Mesothelial cell of epicardium (in vitro differentiated cells): Measurements from ENCODE around the gene ARHGEF17. TPM values are rescaled to one million over a fixed set of nuclear protein-coding genes. Genes with fewer than 3 reads are reported as not detected.

Experiments used
- DNase-seq, 2 experiments: peaks; one replicate each; pipeline ENCODE4 v3.0.0; 2021; ENCODE audit warnings: low spot score in 2 of 2; ENCODE audit not compliant: unreplicated experiment in 2 of 2
- H3K27ac Mint-ChIP-seq: 2 replicates; pipeline ENCODE4 v1.8.0; 2021; ENCODE audit warnings: mixed read lengths
- H3K27me3 Mint-ChIP-seq: 2 replicates; pipeline ENCODE4 v1.8.0; 2021; ENCODE audit warnings: low read depth, mixed read lengths
- H3K36me3 Mint-ChIP-seq: 2 replicates; pipeline ENCODE4 v1.8.0; 2021; ENCODE audit warnings: mixed read lengths
- H3K4me1 Mint-ChIP-seq: 2 replicates; pipeline ENCODE4 v1.8.0; 2021; ENCODE audit warnings: mixed read lengths
- H3K4me3 Mint-ChIP-seq: 2 replicates; pipeline ENCODE4 v1.8.0; 2021; ENCODE audit warnings: mild to moderate bottlenecking, moderate library complexity, mixed read lengths
- H3K9me3 Mint-ChIP-seq: 2 replicates; pipeline ENCODE4 v1.8.0; 2021; ENCODE audit warnings: mixed read lengths
- total RNA-seq: library from RNA; stranded (reverse); gene quantifications from 3 replicates; pipeline ENCODE4 v1.2.1, GENCODE V29; 2021
- TF ChIP-seq, protein P1 (sequence below): fragments of 200-600 bp; sonication (generic); IDR thresholded peaks from one replicate; pipeline ENCODE4 v1.5.0; 2021; ENCODE audit warnings: antibody characterized with exemption; ENCODE audit not compliant: unreplicated experiment

ARHGEF17 gene
- total RNA-seq, 1 donor from 2014 or later: 150 TPM

DNA sequence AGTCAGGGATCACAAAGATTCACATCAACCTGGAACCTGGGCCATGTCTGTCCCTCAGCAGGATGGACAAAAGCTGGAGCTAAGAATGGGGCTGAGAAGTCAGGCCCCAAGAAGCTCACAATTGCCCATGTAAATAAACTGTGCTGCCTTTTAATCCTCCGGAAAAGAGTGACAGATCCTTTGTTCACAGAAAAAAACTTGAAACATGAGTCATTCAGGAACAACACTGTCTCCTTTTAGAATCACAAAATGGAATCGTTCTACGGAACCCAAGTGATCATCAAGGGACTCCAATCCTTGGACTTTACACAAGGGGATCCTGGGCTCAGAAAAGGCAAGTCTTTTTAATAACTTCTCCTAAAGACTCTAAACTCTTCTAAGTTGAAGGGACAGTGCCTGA lies 104.2 kb downstream of the ARHGEF17 start:
- H3K27ac Mint-ChIP-seq: no peak overlapping the region
- H3K36me3 Mint-ChIP-seq: peaks cover 21% of the 10 kb centered on the region

DNA sequence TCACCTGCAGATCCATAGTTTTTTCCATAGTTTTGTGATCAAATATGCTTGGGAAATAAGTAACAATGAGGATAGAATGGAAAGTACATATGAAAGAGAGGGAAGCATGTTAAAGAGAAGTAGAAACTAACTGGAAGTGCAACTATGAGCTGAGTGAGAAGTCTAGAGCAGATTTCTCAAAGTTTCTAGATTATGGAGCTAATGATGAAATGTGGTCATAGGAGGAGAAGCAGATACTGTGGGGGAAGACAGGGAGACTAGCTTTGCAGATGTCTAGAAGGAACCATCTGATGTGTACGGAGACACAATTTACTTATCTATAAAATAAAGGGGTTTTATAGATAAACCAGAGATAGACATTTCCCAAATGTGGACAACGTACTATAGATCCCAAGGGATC lies 105.2 kb downstream of the ARHGEF17 start:
- Mint-ChIP-seq H3K4me3 (no peak overlapping the region), H3K4me1 (peaks cover 15% of the 10 kb centered on the region), H3K27ac (no peak overlapping the region), H3K36me3 (peaks cover 24% of the 10 kb centered on the region), H3K27me3 (no peaks in the 10 kb centered on the region), H3K9me3 (no peaks in the 10 kb centered on the region)
- DNase-seq: no peak
- TF ChIP-seq, protein P1, sequence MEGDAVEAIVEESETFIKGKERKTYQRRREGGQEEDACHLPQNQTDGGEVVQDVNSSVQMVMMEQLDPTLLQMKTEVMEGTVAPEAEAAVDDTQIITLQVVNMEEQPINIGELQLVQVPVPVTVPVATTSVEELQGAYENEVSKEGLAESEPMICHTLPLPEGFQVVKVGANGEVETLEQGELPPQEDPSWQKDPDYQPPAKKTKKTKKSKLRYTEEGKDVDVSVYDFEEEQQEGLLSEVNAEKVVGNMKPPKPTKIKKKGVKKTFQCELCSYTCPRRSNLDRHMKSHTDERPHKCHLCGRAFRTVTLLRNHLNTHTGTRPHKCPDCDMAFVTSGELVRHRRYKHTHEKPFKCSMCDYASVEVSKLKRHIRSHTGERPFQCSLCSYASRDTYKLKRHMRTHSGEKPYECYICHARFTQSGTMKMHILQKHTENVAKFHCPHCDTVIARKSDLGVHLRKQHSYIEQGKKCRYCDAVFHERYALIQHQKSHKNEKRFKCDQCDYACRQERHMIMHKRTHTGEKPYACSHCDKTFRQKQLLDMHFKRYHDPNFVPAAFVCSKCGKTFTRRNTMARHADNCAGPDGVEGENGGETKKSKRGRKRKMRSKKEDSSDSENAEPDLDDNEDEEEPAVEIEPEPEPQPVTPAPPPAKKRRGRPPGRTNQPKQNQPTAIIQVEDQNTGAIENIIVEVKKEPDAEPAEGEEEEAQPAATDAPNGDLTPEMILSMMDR: no peak

More for the DNA sequence above, 104.2 kb downstream of the ARHGEF17 start:
- peaks cover 15% of the 10 kb centered on the region for H3K4me1 Mint-ChIP-seq
- H3K9me3 Mint-ChIP-seq: no peaks in the 10 kb centered on the region
- no peak overlapping the region for H3K4me3 Mint-ChIP-seq
- H3K27me3 Mint-ChIP-seq: no peaks in the 10 kb centered on the region
- no peak for DNase-seq
- TF ChIP-seq, protein P1: no peak

DNA sequence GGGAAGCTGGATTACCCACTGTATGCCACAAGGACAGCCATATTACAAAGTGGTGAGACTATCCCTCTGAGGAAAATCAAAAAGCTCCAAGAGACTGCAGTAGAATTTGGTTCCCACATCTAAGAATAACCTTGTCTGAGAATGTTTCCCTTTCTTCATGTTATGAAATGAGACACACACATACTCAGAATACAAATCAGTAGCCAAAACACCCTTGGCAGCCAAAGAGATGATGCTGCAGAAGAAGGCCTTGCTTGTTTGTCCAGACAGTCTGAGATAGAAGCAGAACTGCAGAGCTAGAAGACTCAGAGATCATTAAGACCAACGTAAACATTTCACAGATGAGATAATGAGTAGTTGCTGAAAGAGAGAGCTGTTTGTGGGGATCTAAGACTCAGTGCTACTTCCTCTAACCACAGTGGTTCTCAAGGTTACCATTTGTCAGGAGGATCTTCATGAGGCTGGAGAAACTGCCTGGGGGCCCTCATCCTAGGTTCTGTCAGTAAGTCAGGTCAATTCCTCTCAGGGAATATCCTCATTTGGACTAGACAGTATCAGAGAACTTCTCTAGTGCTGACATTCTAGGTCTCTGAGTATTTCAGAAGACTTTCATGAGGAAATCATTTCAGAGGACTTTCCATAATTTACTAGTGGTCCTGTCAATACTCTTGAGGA lies 107.0 kb downstream of the ARHGEF17 start:
- Mint-ChIP-seq H3K27ac (peak overlapping the region; percentile 82), H3K4me3 (no peak overlapping the region)

DNA sequence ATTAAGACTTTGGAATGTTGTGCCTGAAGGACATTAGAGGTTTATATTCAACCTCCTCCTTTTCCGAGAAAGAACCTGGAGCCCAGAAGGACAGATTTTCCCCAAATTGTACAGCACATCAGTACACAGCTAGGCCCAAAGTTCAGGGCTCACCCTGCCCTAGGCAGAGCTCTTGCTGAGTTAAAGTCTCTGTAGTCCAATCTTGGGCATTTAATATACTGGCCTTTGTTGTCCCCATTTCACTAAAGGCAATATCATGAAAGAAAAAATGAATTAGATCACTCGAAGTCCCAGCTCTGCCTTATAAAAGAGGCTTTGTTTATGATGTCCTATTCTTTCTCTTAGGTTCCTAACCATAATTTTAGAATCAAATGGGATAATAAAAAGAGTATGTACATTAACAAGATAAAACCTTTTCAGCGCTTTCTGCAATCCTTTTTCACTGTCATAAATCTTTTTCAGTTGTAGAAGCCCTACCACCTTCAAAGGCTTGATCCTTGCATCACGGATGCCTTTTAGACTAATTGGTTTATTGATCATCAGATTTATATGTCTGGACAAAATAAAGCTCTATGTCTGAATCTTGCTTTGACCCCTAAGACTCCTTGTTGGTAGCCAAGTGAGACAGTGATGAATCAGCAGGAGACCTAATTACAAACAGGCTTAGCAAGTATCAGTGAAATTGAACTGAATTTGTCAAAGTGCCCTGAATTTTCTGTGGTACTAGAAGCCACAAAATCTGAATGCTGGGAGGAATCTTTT lies 108.0 kb downstream of the ARHGEF17 start:
- peaks cover 15% of the 10 kb centered on the region for H3K4me1 Mint-ChIP-seq
- no peak overlapping the region for H3K4me3 Mint-ChIP-seq
- H3K27me3 Mint-ChIP-seq: no peaks in the 10 kb centered on the region
- H3K9me3 Mint-ChIP-seq: no peaks in the 10 kb centered on the region
- peaks cover 18% of the 10 kb centered on the region for H3K36me3 Mint-ChIP-seq
- peak overlapping the region; percentile 62 for H3K27ac Mint-ChIP-seq
- DNase-seq: no peak
- TF ChIP-seq, protein P1: no peak

More for the DNA sequence above, 107.0 kb downstream of the ARHGEF17 start:
- H3K9me3 Mint-ChIP-seq: no peaks in the 10 kb centered on the region
- peaks cover 19% of the 10 kb centered on the region for H3K36me3 Mint-ChIP-seq
- no peak for DNase-seq
- TF ChIP-seq, protein P1: no peak
- H3K4me1 Mint-ChIP-seq: peaks cover 15% of the 10 kb centered on the region
- H3K27me3 Mint-ChIP-seq: no peaks in the 10 kb centered on the region

DNA sequence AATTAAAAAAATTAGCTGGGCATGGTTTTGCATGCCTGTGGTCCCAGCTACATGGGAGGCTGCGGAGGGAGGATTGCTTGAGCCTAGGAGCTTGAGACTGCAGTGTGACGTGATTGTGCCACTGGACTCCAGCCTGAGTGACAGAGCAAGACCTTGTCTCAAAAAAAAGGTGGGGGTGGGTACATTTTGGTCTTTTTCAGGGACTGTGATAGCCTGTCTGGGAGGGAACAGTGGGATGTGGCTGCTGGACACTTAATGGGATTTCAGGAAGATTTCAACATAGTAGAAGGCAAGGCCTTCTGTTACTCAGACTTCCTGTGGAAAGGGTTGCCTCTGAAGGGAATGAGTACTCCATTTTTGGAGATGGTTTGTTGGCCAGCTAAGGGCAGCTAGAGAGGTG lies 108.7 kb downstream of the ARHGEF17 start:
- TF ChIP-seq, protein P1: no peak
- Mint-ChIP-seq H3K4me1 (peaks cover 18% of the 10 kb centered on the region), H3K27ac (no peak overlapping the region), H3K36me3 (peaks cover 16% of the 10 kb centered on the region), H3K4me3 (no peak overlapping the region), H3K27me3 (no peaks in the 10 kb centered on the region), H3K9me3 (no peaks in the 10 kb centered on the region)
- no peak for DNase-seq

Other genes with a start within 250 kb of the ARHGEF17 start
- 29.4 to 33.8 TPM (median 33.2 TPM) in 3 replicates for gene FCHSD2, start 166.0 kb upstream of the ARHGEF17 start, total RNA-seq
- gene P2RY2, start 90.0 kb upstream of the ARHGEF17 start, total RNA-seq: 4.0 to 4.5 TPM (median 4.5 TPM) in 3 replicates
- gene P2RY6, start 35.9 kb upstream of the ARHGEF17 start, total RNA-seq: 0.36 to 0.51 TPM (median 0.45 TPM) in 3 replicates
- gene RELT, start 68.1 kb downstream of the ARHGEF17 start, total RNA-seq: 5.1 to 5.4 TPM (median 5.3 TPM) in 3 replicates